Stimulated activated CD4-positive, alpha-beta T cell treated with anti-CD3 and anti-CD28 coated beads, Interleukin-15, amount 100 ng/mL, for 24 hours (primary cell): ENCODE data around the gene ATP4A.

ENCODE experiments used
- DNase-seq: peaks from one replicate; pipeline ENCODE4 v3.0.0-alpha.2; 2020

The ATP4A gene

GRCh38 chr19:35565016-35565856 lies 1.8 kb upstream of the ATP4A start:
- no peak for DNase-seq

DNA sequence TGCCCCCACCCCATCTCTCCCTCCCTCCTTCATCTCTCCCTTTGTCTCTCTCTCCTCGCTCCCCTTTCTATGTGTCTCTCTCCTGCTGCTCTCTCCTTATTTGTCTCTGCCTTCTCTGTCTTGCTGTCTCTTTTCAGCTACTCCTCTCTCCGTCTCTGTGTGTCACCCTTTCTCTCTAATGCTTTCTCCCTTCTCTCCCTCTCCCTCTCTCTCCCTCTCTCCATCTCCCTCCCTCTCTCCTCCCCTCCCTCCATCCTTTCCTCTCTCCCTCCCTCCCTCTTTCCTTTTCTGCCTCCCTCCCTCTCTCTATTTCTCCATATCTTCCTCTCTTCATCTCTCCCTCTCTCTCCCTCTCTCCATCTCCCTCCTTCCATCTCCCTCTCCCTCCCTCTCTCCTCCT lies 682 bp downstream of the ATP4A start:
- no peak for DNase-seq

DNA sequence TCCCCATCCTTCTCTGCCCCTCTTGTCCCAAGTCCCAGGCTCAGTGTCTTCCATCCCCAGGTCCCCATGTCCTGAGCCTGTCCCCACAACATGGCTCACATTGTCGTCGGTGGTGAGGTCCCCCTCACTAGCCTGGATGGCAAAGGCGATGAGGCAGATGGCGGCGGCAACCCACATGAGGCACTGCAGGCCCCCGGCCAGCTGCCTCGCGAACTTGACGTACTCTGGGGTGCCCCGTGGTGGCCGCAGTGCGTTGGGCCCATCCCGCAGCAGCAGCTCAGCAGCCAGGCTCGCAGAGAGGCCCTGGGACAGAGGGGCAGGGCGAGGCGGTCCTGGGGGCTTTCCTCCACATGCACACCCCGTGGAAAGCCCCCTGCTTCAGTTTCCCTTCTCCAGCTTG lies 1.1 kb downstream of the ATP4A start:
- DNase-seq = no peak

DNA sequence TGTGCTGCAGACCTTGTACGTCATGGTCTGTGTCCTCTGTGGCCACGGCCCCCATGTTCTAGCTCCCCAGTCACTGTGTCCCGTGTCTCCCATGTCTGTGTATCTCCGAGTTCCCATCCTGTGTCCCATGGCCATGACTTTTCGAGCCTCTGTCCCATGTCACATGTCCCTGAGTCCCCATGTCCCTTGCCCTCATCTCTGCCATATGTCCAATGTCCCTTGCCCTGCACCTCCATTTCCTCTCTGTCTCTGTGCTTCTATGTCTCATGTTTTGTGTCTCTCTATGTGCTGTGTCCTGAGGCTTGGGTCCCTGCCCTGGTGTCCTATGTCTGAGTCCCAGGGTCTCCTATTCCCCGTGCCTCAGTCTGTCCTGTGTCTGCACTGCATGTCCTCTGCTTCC lies 2.0 kb downstream of the ATP4A start:
- no peak for DNase-seq

GRCh38 chr19:35560677-35561076 lies 2.8 kb downstream of the ATP4A start:
- no peak for DNase-seq

DNA sequence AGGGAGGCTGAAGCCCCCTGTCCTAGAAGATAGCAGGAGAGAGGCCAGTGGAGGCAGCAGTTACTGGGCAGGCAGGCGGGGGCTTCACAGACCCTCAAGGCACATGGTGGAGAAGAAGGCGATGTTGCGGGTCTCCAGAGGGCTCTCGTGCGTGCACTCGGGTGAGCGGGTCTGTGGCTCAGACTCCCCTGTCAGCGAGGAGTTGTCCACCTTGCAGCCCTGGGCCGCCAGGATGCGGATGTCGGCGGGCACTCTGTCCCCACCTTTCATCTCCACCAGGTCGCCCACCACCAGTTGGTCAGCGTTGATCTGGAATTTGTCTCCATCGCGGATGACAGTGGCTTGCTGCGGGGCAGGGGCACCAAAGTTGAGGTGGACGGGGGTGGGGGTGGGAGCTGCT lies 3.2 kb downstream of the ATP4A start:
- DNase-seq = no peak

GRCh38 chr19:35559781-35560180 lies 3.7 kb downstream of the ATP4A start:
- no peak for DNase-seq

- no peak for DNase-seq
These were observed 4.2 kb downstream of the ATP4A start for GRCh38 chr19:35559281-35559659.

- DNase-seq = no peak
These were observed 4.8 kb downstream of the ATP4A start for GRCh38 chr19:35558400-35559280.

GRCh38 chr19:35557539-35558399 lies 5.7 kb downstream of the ATP4A start:
- DNase-seq = peak; percentile 77

- no peak for DNase-seq
These were observed 6.5 kb downstream of the ATP4A start for GRCh38 chr19:35556846-35557538.

DNA sequence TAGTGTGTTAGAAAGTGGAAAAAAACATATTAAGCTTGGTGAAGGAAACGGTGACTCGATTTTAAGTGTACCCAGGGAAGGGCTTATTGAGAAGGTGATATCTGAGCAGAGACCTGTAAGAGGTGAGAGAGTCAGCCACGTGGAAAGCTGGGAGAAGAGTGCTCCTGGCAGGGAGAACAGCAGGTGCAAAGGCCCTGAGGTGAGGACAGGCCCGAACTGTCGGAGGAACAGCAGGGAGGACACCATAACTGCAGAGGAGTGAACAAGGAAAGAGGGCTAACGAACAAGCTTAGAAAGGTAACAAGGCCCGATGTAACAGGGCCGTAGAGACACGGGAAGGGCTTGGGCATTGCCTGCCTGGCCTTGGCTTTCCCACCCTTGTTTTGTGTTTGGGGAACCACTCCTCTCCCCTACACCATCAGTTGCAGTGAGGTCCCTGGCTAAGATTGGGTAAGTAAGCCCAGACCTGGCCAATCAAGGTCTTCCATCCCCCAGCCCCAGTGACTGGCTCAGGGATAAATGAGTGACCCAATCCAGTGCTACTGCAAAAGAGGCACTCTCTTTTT lies 7.3 kb downstream of the ATP4A start:
- no peak for DNase-seq

- DNase-seq = no peak
These were observed 8.0 kb downstream of the ATP4A start for GRCh38 chr19:35555301-35556005.

DNA sequence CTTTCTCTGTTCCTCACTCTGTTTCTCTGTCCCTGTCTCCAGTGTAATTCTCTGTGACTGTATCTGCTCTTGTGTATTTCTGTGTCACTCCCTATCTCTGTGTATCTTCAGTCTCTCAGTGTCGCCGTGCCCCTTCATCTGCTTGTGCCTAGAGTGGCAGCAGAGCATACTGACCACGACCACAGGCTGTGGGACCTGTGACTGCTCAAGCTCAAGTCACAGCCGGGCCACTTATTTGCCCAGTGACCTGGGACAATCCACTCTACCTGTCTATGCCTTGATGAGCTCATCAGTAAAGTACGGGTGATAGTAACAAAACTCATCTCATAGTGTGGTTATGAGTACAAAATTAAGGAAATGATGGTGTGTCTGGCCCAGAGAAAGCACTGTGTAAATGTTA lies 9.4 kb downstream of the ATP4A start:
- DNase-seq = no peak

GRCh38 chr19:35553385-35554000 lies 10.0 kb downstream of the ATP4A start:
- no peak for DNase-seq

DNA sequence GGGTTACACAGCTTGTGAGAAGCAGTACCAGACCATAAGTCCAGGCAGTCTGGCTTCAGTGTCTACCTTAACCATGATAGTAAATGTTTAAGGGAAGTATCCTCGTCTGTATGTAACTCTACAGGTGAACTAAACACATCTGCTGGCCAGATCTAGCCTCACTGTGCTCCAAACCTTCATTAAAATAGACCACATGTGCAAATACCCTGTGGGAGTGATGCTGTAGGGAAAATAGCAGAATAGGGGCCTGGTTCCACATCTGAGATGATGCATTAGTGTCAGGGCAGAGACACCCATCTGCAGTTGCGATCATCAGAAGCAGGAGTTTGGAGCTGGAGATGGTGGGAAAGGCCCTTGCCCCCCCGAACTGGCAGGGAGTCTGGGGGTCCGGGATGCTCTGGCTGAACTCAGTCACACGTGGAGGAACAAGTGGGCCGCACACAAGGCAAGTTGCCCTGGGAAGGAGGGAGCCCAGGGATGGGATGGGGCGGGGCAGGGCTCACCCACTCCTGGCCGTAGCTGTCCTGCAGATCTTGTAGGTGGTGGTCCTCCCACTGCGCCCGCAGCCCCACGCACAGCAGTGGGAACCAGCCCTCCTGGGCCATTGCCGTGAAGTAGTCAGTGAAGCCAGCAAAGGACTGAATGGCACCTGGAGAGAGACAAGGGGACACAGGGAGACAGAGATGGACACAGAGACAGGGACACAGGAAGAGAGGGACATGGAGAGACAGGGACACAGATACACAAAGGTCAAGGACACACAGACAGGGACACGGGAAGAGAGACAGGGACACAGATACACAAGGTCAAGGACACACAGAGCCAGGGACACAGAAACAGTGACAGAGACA lies 10.7 kb downstream of the ATP4A start:
- DNase-seq = no peak

GRCh38 chr19:35551091-35551810 lies 12.2 kb downstream of the ATP4A start:
- no peak for DNase-seq

- no peak for DNase-seq
These were observed 13.5 kb downstream of the ATP4A start for GRCh38 chr19:35549879-35550523.
